ENCODE measurements around the gene RAI1. TPM values are rescaled to one million over a fixed set of nuclear protein-coding genes. Genes with fewer than 3 reads are reported as not detected.
"Not testable (repeated sequence)": the region's sequence is repeated elsewhere in the genome, so short reads cannot be mapped to it uniquely, and the experiment has no call there.

RAI1 gene
- polyA plus RNA-seq, 2 of the 4 experiments (the other 2 are of a cell fraction): 3.5 to 23.8 TPM

DNA sequence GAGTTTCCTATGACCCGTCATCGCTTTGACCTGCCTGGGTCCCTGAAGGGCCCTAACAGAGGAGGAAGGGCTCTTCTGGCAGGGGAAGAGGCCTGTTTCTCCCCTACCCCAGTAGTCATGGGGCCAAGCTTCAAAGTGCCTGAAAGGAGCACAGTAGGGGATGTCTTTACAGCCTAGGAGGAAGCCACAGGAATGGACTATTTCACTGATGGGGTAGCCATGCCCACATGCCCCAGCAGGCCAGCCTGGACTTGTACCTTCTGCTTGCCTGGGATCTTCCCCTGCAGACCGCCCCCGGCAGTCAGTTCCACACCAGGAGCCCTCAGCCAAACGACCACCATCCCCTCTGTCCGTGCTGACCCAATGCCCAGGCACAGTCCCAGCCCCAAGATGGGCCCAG is 47.9 kb upstream of the RAI1 start:
- no peak for ATAC-seq
- 69% methylated on average over 6 of the region's 6 CpGs for WGBS (ENCODE audit: missing lambda C conversion rate)
- H3K9me3 ChIP-seq: no peaks in the 10 kb centered on the region
- no peak overlapping the region for H3K4me2 ChIP-seq
- H3K27ac ChIP-seq: no peak overlapping the region
- H3K4me1 ChIP-seq: 0 out of 3 replicates have a peak, but pooled peaks cover 2% of the 10 kb centered on the region
- CTCF ChIA-PET: interaction anchor here (0.7 to 14.7 kb wide), 6 partner anchors 8 to 489 kb away, joined by 3 to 365 read pairs (median 6); no protein-coding TSS in a partner anchor
- no peak for FAIRE-seq
- no peak for DNase-seq (ENCODE audit: low read depth in 1 of 2, low spot score in 1 of 2)
- POLR2A ChIA-PET: no interaction called here
- TF ChIP-seq CHD2 (IDR thresholded peaks at IDR 0.05; ENCODE audit: low read length, partially characterized antibody): no peak
- TF ChIP-seq HOXA7 (CRISPR knock-in tag; IDR thresholded peaks at IDR 0.05): no peak
- TF ChIP-seq FOXS1 (CRISPR knock-in tag; IDR thresholded peaks at IDR 0.05): no peak
- no peak for TF ChIP-seq POLR2AphosphoS2 (conservative IDR thresholded peaks at IDR 0.05; ENCODE audit: low read length)
- TF ChIP-seq EHMT2 (IDR thresholded peaks at IDR 0.05; ENCODE audit: low read depth): no peak
- no peak for TF ChIP-seq NFE2L2 (conservative IDR thresholded peaks at IDR 0.05; ENCODE audit: low read length)
- no peak for TF ChIP-seq NPAS2 (CRISPR knock-in tag; IDR thresholded peaks at IDR 0.05; ENCODE audit: borderline replicate concordance)
- TF ChIP-seq HEYL (CRISPR knock-in tag; IDR thresholded peaks at IDR 0.05): no peak
- TF ChIP-seq SMC3 (IDR thresholded peaks at IDR 0.05): no peak
- TF ChIP-seq HOXB13 (CRISPR knock-in tag; IDR thresholded peaks at IDR 0.05; ENCODE audit: low read depth): no peak
- TF ChIP-seq ZNF302 (CRISPR knock-in tag; IDR thresholded peaks at IDR 0.05): no peak
- H3K4me3 ChIP-seq: no peak overlapping the region

DNA sequence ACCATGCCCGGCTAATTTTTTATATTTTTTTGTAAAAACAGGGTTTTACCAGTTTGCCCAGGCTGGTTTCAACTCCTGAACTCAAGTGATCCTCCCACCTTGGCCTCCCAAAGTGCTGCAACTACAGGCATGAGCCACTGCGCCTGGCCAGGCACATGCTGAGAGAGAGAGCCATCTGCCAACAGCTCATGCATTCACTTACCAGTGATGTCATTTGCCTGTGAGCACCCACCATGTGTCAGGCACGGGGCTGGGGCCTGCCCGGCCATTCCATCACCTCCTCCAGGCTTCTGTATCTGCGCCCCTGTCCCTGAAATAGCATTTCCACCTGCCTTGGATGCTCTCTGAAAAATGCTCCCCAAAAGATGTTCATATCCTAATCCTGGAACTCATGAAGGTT is 46.1 kb upstream of the RAI1 start:
- FAIRE-seq (no peak), DNase-seq (ENCODE audit: low read depth in 1 of 2, low spot score in 1 of 2) (no peak), ATAC-seq (no peak)
- TF ChIP-seq FOSL2 (IDR thresholded peaks at IDR 0.05) (no peak), FOSL2 (CRISPR knock-in tag; IDR thresholded peaks at IDR 0.05) (no peak), EHF (CRISPR knock-in tag; IDR thresholded peaks at IDR 0.05) (no peak), CHD2 (IDR thresholded peaks at IDR 0.05; ENCODE audit: low read length, partially characterized antibody) (no peak), FOXS1 (CRISPR knock-in tag; IDR thresholded peaks at IDR 0.05) (no peak), HOXB5 (CRISPR knock-in tag; IDR thresholded peaks at IDR 0.05) (no peak), HOXB13 (CRISPR knock-in tag; IDR thresholded peaks at IDR 0.05; ENCODE audit: low read depth) (no peak), EHMT2 (IDR thresholded peaks at IDR 0.05; ENCODE audit: low read depth) (no peak), NFE2L2 (conservative IDR thresholded peaks at IDR 0.05; ENCODE audit: low read length) (no peak), JUN (IDR thresholded peaks at IDR 0.05) (no peak), FOSB (CRISPR knock-in tag; IDR thresholded peaks at IDR 0.05) (no peak)
- TF ChIP-seq, protein P1, sequence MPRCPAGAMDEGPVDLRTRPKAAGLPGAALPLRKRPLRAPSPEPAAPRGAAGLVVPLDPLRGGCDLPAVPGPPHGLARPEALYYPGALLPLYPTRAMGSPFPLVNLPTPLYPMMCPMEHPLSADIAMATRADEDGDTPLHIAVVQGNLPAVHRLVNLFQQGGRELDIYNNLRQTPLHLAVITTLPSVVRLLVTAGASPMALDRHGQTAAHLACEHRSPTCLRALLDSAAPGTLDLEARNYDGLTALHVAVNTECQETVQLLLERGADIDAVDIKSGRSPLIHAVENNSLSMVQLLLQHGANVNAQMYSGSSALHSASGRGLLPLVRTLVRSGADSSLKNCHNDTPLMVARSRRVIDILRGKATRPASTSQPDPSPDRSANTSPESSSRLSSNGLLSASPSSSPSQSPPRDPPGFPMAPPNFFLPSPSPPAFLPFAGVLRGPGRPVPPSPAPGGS (IDR thresholded peaks at IDR 0.05): no peak
- TF ChIP-seq, protein P2, sequence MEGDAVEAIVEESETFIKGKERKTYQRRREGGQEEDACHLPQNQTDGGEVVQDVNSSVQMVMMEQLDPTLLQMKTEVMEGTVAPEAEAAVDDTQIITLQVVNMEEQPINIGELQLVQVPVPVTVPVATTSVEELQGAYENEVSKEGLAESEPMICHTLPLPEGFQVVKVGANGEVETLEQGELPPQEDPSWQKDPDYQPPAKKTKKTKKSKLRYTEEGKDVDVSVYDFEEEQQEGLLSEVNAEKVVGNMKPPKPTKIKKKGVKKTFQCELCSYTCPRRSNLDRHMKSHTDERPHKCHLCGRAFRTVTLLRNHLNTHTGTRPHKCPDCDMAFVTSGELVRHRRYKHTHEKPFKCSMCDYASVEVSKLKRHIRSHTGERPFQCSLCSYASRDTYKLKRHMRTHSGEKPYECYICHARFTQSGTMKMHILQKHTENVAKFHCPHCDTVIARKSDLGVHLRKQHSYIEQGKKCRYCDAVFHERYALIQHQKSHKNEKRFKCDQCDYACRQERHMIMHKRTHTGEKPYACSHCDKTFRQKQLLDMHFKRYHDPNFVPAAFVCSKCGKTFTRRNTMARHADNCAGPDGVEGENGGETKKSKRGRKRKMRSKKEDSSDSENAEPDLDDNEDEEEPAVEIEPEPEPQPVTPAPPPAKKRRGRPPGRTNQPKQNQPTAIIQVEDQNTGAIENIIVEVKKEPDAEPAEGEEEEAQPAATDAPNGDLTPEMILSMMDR (IDR thresholded peaks at IDR 0.05): no peak
- TF ChIP-seq, protein P3, sequence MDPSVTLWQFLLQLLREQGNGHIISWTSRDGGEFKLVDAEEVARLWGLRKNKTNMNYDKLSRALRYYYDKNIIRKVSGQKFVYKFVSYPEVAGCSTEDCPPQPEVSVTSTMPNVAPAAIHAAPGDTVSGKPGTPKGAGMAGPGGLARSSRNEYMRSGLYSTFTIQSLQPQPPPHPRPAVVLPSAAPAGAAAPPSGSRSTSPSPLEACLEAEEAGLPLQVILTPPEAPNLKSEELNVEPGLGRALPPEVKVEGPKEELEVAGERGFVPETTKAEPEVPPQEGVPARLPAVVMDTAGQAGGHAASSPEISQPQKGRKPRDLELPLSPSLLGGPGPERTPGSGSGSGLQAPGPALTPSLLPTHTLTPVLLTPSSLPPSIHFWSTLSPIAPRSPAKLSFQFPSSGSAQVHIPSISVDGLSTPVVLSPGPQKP (IDR thresholded peaks at IDR 0.05; ENCODE audit: low read depth, low read length): no peak
- TF ChIP-seq, protein P4, sequence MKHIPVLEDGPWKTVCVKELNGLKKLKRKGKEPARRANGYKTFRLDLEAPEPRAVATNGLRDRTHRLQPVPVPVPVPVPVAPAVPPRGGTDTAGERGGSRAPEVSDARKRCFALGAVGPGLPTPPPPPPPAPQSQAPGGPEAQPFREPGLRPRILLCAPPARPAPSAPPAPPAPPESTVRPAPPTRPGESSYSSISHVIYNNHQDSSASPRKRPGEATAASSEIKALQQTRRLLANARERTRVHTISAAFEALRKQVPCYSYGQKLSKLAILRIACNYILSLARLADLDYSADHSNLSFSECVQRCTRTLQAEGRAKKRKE (CRISPR knock-in tag; IDR thresholded peaks at IDR 0.05; ENCODE audit: low read depth): no peak
- TF ChIP-seq, protein P5, sequence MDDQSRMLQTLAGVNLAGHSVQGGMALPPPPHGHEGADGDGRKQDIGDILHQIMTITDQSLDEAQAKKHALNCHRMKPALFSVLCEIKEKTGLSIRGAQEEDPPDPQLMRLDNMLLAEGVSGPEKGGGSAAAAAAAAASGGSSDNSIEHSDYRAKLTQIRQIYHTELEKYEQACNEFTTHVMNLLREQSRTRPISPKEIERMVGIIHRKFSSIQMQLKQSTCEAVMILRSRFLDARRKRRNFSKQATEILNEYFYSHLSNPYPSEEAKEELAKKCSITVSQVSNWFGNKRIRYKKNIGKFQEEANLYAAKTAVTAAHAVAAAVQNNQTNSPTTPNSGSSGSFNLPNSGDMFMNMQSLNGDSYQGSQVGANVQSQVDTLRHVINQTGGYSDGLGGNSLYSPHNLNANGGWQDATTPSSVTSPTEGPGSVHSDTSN (IDR thresholded peaks at IDR 0.05): no peak
- ChIA-PET POLR2A (no interaction called here), CTCF (interaction anchor here (0.7 to 14.7 kb wide), 5 partner anchors 10 to 429 kb away, joined by 3 to 365 read pairs (median 3); partner anchors contain the start of genes PEMT and PLD6)
- Histone ChIP-seq H3K9me3 (no peaks in the 10 kb centered on the region), H3K27ac (no peak overlapping the region), H3K4me3 (no peak overlapping the region), H3K4me2 (no peak overlapping the region), H3K4me1 (no peaks in the 10 kb centered on the region)
- WGBS (ENCODE audit: missing lambda C conversion rate): 63% methylated on average over 5 of the region's 5 CpGs

DNA sequence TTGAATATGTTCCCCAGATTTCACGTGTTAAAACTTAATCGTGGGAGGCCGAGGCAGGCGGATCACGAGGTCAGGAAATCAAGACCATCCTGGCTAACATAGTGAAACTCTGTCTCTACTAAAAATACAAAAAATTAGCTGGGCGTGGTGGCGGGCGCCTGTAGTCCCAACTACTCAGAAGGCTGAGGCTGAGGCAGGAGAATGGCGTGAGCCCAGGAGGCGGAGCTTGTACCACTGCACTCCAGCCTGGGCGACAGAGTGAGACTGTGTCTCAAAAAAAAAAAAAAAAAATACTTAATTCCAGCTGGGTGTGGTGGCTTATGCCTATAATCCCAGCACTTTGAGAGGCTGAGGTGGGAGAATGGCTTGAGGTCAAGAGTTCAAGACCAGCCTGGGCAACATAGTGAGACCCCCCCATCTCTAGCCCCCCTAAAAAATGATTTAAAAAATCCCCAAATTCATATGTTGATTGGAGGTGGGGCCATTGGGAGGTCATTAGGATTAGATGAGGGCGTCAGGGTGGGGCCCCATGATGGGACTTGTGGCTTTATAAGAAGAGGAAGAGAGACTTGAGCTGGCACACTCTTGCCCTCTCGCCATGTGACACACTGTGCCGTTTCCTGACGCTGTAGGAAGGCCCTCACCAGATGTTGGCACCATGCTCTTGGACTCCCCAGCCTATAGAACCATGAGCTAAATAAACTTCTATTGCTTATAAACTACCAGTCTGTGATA is 45.6 kb upstream of the RAI1 start:
- not testable (repeated sequence) for FAIRE-seq

More for the DNA sequence above, 45.6 kb upstream of the RAI1 start:
- 83% methylated on average over 15 of the region's 15 CpGs for WGBS (ENCODE audit: missing lambda C conversion rate)
- not testable (repeated sequence) for H3K9me3 ChIP-seq; DNase-seq (ENCODE audit: low read depth in 1 of 2, low spot score in 1 of 2); H3K4me1 ChIP-seq; H3K27ac ChIP-seq; H3K4me3 ChIP-seq; ATAC-seq; H3K4me2 ChIP-seq
- ChIA-PET POLR2A (interaction anchor here (0.6 to 0.7 kb wide), 2 partner anchors 40 to 226 kb away, joined by 3 read pairs; no protein-coding TSS in a partner anchor), CTCF (interaction anchor here (0.7 to 14.7 kb wide), 5 partner anchors 11 to 430 kb away, joined by 3 to 365 read pairs (median 5); partner anchors contain the start of gene PLD6)

Measured in A549 (cell line).